Body of pancreas (tissue), 4 donors: ENCODE measurements around the gene ANO4.

Experiments
- CTCF ChIP-seq, 7 experiments: fragments of 450-650 bp in 4 of 7; fragments of 200-600 bp in 3 of 7; sonication (generic) in 3 of 7; IDR thresholded peaks; one replicate each; pipeline ENCODE4 v1.5.1; 2016 to 2019; ENCODE audit warnings: antibody characterized with exemption in 7 of 7
- POLR2A ChIP-seq, 3 donors: fragments of 450-650 bp; IDR thresholded peaks; one replicate each; pipeline ENCODE4 v1.6.1; 2016; ENCODE audit warnings: antibody characterized with exemption in 3 of 3, mild to moderate bottlenecking in 2 of 3

- peak in 2 of 7 experiments; percentile 4 to 8 for TF ChIP-seq CTCF (IDR thresholded peaks at IDR 0.05)
- no peak for TF ChIP-seq POLR2A (IDR thresholded peaks at IDR 0.05)
These were observed 157.2 kb downstream of the ANO4 start for GRCh38 chr12:100951756-100952155.
